Right lobe of liver (tissue), 4 donors: ENCODE results near the gene CLEC3A.

Experiments
- POLR2A ChIP-seq: fragments of 450-650 bp; IDR thresholded peaks from one replicate; pipeline ENCODE4 v1.6.1; 2017; ENCODE audit warnings: antibody characterized with exemption, mild to moderate bottlenecking
- TF ChIP-seq, protein P1 (sequence below), 4 donors: fragments of 200-600 bp in 3 of 4; fragments of 450-650 bp in 1 of 4; IDR thresholded peaks; one replicate each; pipeline versions ENCODE4 v1.5.1 to v1.8.0; 2016 to 2022; ENCODE audit warnings: antibody characterized with exemption in 4 of 4, mild to moderate bottlenecking in 2 of 4
- donor health status: DM: no; HTN: no; CAD: no.
- donor health status: DM: no; HTN: no; CAD: no.
- donor health status: DM: no; HTN: yes; CAD: no.

DNA sequence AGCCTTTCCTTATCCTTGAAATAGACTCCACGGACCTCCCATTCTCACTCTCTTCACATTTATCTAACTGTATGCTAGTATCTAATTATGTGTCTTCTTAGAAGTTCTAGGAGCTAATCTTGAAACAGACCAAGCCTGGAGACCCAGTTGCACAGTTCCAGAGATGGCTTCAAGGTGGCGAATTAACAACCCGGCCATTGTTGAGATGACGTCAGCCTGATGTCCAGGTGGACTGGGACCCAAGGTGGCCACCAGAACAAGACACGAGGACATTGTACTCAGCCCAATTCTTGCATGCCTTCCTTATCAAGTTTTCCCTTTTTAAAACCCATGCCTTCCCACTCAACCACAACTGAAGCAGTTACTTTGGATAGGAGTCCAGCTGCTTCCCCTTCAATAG lies 47.6 kb downstream of the CLEC3A start:
- TF ChIP-seq, protein P1, sequence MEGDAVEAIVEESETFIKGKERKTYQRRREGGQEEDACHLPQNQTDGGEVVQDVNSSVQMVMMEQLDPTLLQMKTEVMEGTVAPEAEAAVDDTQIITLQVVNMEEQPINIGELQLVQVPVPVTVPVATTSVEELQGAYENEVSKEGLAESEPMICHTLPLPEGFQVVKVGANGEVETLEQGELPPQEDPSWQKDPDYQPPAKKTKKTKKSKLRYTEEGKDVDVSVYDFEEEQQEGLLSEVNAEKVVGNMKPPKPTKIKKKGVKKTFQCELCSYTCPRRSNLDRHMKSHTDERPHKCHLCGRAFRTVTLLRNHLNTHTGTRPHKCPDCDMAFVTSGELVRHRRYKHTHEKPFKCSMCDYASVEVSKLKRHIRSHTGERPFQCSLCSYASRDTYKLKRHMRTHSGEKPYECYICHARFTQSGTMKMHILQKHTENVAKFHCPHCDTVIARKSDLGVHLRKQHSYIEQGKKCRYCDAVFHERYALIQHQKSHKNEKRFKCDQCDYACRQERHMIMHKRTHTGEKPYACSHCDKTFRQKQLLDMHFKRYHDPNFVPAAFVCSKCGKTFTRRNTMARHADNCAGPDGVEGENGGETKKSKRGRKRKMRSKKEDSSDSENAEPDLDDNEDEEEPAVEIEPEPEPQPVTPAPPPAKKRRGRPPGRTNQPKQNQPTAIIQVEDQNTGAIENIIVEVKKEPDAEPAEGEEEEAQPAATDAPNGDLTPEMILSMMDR (IDR thresholded peaks at IDR 0.05): no peak
- no peak for TF ChIP-seq POLR2A
